ENCODE results near the gene ITGB5.
"Not testable (repeated sequence)": the region's sequence is repeated elsewhere in the genome, so short reads cannot be mapped to it uniquely, and the experiment has no call there.

DNA sequence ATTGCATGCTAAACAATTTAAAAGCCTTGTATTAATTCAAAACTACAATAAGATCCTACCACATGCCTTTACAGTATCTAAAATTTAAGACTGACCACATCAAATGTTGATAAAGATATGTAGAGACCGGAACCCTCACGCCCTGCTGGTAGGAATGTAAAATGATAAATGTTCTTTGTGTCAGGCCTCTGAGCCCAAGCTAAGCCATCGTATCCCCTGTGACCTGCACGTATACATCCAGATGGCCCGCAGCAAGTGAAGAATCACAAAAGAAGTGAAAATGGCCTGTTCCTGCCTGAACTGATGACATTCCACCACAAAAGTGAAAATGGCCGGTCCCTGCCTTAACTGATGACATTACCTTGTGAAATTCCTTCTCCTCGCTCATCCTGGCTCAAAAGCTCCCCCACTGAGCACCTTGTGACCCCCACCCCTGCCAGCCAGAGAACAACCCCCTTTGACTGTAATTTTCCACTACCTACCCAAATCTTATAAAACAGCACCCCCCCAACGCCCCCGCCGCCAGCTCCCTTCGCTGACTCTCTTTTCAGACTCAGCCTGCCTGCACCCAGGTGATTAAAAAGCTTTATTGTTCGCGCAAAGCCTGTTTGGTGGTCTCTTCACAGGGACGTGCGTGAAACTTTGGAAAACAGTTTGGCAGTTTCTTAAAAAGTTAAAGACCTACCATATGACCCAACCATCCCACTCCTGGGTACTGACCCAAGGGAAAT, 59.5 kb downstream of the ITGB5 start:
- TF ChIP-seq, protein P1, sequence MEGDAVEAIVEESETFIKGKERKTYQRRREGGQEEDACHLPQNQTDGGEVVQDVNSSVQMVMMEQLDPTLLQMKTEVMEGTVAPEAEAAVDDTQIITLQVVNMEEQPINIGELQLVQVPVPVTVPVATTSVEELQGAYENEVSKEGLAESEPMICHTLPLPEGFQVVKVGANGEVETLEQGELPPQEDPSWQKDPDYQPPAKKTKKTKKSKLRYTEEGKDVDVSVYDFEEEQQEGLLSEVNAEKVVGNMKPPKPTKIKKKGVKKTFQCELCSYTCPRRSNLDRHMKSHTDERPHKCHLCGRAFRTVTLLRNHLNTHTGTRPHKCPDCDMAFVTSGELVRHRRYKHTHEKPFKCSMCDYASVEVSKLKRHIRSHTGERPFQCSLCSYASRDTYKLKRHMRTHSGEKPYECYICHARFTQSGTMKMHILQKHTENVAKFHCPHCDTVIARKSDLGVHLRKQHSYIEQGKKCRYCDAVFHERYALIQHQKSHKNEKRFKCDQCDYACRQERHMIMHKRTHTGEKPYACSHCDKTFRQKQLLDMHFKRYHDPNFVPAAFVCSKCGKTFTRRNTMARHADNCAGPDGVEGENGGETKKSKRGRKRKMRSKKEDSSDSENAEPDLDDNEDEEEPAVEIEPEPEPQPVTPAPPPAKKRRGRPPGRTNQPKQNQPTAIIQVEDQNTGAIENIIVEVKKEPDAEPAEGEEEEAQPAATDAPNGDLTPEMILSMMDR (IDR thresholded peaks at IDR 0.05 in 2 of 3, conservative IDR thresholded peaks at IDR 0.05 in 1 of 3; ENCODE audit: borderline replicate concordance in 1 of 3, insufficient read depth in 1 of 3, low read depth in 2 of 3, low read length in 2 of 3): peak in 2 of 3 experiments; percentile 39 to 64; a peak in 4 of 6 replicates
- not testable (repeated sequence) for TF ChIP-seq EZH2 (IDR thresholded peaks at IDR 0.05); POLR2A (IDR thresholded peaks at IDR 0.05; ENCODE audit: borderline replicate concordance, extremely low read depth, insufficient read depth, insufficient read length)
